SIG-M5 (cell line): ENCODE measurements around the gene AHNAK.
A peak's percentile ranks its signal among the peaks of the same experiment; 100 is the strongest.
"Not testable (repeated sequence)": the region's sequence is repeated elsewhere in the genome, so short reads cannot be mapped to it uniquely, and the experiment has no call there.

Experiments used
- DNase-seq: peaks from one replicate; lab custom pipeline; 2025; lab: John Stamatoyannopoulos, UW

Gene AHNAK

GRCh38 chr11:62571493-62571892 is 24.9 kb upstream of the AHNAK start:
- not testable (repeated sequence) for DNase-seq

DNA sequence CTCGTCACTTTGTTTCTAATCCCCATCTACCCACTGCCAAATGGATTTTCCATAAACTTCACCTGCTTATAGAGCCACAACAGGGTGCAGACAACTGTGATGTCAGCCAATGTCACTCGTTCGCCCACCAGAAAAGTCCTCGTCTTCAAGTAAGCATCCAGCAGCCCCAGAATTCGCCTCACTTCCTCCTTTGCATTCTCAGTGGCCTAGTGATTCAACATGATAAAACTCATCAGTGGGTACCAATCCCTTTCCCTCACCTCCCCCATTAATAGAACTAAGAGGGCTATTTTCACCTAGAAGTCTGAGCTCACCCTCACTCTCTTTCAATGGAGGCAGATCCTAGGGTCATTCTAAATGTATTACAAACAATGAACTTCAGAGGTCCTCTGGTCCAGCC is 24.3 kb upstream of the AHNAK start:
- DNase-seq = not testable (repeated sequence)

DNA sequence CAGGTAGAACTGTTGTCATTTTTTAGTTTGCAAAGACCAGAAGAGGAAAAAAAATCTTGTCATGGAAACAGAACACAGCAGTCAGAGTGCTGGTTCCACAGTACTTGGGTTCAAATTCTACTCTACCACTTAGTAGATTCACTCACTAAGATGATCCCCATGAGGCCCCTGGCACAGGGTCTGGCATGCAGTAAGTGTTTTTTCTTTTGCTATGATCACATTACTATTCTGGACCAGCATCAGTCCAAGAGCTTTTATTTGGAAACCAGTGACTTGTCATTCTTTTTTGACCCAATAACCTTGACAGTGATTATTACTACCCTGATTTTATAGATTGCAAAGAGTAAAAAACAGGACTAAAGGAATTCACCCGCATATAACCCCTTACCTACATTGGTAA is 23.0 kb upstream of the AHNAK start:
- DNase-seq = no peak

- no peak for DNase-seq
These were observed 20.5 kb upstream of the AHNAK start for GRCh38 chr11:62567018-62567633.

DNA sequence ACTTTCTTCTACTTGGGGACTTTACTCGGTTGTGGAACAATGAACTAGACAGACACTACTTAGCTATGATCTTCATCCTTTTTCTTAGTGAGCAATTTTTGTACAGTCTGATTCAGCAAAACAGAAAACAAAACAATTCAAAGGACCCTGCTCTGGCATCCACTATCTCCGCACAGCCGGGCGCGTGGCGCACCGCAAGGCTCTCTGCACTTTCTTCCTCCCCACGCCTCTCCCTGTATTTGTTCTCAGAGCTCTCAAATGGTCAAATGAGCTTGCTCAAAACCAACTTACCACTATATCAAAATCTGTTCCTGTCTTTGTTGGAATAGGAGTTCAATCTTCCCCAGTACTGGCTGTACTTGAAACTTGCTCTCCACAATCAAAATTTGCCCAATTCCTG is 19.6 kb upstream of the AHNAK start:
- DNase-seq = no peak

DNA sequence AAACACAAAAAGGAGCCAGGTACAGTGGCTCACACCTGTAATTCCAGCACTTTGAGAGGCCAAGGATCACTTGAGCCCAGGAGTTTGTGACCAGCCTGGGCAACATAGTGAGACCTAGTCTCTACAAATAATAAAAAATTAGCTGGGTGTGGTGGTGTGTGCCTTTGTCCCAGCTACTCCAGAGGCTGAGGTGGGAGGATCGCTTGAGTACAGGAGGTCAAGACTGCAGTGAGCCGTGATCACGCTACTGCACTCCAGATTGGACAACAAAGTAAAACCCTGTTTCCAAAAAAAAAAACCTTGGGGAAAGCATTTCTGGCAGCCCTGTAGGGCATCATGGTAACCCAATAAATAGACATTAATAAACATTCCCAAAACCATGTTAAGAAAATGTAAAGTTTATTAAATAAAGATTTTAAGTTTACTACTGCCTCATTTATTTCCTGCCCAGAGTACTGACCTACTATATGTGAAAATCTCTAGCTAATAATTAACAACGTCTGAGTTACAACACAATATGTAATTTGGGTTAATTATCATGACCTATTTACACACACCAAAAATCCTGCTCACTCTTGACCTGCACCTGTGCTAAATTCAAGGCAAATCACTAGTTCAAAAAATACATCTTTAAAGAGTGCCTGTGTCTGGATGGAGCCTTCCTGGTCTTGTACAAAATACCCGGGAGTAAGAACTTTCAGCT is 18.6 kb upstream of the AHNAK start:
- DNase-seq = no peak

DNA sequence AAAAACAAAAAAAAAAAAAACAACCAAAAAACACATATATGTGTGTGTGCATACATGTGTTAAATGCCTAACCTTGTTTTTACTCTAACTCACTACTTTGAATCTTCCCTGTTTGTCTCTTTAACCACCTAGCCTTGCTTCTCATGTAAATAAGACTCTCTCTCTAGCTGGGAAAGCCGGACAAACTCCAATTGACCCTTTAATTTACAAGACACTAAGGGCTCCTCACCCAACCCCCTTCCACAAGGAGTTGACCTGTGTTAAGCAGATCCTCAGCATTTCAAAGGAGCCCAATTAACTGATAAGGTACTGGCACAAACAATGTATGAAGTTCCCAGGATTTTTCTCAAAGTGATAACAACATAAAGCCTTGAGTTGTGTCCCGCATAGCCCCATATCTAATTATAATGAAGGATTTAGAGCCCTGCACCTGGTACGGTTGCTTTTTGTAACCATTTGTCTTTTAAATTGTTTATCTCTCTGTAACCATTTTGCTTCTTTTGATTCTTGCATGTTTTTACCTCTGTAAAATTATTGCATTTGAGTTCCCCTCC is 15.1 kb upstream of the AHNAK start:
- not testable (repeated sequence) for DNase-seq

GRCh38 chr11:62560566-62561103 is 14.0 kb upstream of the AHNAK start:
- DNase-seq = peak; percentile 19

- DNase-seq = not testable (repeated sequence)
These were observed 13.0 kb upstream of the AHNAK start for GRCh38 chr11:62559626-62560025.

DNA sequence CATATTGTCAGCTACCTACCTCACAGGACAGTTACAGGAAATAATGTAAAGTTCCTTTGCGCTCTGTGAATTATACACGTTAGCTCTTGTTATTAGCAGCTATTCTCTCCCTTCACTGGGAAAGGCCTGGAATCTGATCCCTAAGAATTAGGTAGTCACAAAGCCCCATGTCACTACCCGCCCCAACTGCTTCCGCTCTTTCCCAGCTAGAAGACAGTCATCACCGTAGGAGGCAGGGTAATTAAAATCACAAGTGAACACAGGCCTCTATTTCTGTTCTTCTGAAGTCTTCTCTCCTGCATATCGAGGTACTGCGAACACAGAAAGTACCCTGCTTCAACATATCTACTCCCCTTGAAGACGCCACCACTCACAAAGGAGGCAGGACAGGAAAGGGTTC is 12.6 kb upstream of the AHNAK start:
- DNase-seq = no peak

- DNase-seq = no peak
These were observed 12.1 kb upstream of the AHNAK start for GRCh38 chr11:62558669-62559068.

- no peak for DNase-seq
These were observed 10.4 kb upstream of the AHNAK start for GRCh38 chr11:62556875-62557631.

DNA sequence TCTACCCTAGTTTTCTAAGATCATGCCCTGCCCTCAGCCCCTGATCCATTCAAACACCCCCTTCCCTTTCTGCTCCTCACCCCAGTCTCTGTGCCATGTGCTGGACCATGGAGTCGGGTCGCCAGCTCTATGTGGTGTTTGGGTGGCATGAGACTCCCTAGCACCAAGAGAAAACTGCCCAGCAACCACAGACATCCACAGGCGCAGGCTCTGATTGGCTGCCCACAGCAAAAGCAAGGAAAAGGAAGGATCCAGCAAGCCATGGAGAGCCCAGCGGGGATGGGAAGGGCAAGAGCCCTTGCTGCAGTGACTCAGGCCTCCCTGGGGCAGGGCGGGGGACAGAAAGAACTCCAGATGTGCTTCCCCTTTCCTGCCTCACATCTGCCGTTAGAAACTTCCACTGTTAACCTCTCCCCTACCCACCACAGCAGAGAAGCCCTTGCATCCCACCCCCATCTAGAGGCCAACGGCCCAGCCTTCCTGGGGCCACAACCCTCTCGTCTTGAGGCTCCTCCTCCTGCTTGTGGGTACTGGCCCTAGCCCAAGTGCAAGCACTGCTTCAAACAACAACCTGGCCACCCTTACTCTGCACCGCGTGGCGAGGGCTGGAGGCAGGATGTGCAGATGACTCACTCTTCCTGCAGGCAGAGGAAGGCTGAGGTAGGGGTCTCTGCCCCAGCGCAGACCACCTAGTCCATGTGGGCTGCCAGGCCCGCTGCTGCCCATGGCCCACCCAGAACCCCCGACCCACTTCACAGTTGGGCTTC is 9.7 kb upstream of the AHNAK start:
- DNase-seq = peak; percentile 72

- DNase-seq = peak; percentile 60
These were observed 9.0 kb upstream of the AHNAK start for GRCh38 chr11:62555464-62556107.

DNA sequence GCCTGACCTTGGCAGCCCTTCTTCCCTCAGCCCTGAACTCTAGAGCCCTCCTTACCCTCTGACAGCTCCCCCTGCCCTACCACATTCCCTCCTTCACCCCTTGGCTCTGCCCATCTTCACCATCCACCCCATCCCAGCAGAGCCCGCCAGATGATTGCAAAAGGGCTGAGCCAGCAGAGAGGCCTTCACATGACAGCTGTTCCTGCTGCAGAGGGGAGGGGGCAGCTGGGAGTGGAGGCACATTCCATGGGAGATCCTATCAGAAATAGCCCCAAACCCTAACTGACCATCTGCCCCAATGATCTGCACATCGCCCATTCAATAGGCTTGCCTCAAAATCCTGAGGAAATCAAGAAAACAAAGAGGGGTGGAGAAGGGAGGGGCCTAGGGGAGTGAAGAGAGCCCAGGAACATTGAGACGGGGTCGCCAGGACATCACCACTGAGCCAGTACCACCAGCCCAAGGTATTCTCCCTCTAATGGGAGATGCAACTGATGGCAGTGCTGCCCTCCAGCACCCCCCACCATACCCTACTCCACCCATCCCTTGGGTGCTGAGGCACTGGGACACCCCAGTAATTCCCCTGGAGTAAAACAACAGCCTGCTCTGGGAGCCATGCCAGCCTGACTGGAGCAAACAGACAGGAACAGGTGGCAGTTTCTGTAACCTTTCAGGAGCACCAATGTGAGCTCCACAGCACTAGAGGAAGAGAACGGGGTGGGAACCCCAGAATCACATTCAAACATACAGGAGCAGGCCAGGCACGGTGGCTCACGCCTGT is 8.0 kb upstream of the AHNAK start:
- no peak for DNase-seq

- no peak for DNase-seq
These were observed 7.3 kb upstream of the AHNAK start for GRCh38 chr11:62553839-62554361.

DNA sequence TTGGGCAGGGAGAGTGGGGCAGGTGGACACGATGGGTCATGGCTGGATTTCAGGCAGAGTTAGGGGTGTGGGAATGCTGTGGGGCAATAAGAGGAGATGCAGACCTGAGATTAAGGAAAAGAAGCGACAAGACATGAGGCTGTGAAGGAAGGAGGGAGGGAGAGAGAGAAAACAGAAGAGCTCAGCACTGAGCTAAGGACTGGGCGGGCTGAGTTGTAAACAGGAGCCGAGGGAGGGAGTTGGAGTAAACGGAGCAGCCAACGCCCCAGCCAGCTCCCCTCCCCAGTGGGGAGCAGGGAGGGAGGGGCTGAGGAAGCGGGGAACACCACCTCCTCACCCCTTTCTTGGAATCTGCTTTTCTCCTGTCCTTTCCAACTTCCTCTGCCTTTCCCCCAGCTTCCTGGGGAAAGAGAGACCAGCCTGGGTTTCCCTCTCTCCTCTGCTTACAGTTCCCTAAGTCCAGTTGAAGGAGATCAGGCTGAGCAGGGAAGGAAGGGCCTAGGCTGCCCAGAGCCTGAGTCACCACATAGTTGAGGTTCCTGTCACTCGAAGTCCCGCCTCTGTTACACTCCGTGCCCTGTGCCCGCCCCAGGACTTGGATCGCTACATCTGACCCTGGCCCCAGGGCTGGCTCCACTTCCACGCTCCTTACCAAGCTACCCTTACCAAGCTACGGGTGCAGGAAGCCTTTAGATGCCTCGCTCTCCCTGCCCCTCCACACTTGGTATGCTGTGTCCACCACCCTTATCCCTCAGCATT is 6.7 kb upstream of the AHNAK start:
- DNase-seq = no peak

DNA sequence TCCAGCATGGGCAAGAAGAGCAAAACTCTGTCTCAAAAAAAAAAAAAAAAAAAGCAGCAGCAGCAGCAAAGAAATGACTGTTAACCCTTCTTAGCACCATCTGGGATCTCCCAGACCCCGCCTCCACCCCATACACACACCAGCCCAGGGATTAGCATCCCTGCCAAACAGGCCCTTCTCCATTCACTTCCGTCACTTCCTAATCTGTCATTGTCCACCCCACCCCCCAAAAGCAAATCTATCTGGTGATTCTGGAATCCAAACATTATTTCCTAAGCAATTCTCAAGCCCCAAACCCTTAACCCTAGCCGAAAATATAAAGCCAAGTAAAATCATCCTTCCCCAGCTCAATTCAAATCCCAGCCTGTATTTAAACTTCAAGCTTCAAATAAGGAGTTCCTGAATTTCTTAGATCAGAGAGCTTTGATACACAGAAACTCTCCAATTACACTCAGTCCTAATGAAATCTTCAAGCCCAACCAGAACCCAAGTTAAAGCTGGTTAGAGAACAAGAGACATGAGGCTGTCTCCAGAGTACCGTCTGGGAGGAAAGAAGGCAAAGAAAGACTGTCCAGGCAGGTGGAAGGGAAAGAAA is 6.0 kb upstream of the AHNAK start:
- no peak for DNase-seq

GRCh38 chr11:62550478-62550877 is 3.9 kb upstream of the AHNAK start:
- DNase-seq = not testable (repeated sequence)
